ENCODE measurements around the gene CLIP2.
"Not testable (repeated sequence)": the region's sequence is repeated elsewhere in the genome, so short reads cannot be mapped to it uniquely, and the experiment has no call there.

The CLIP2 gene

GRCh38 chr7:74410772-74411171 lies 121.6 kb downstream of the CLIP2 start:
- Histone ChIP-seq H3K27ac (ENCODE audit: low read length) (no peak overlapping the region), H3K36me3 (ENCODE audit: control insufficient read depth in 1 of 2, insufficient read depth in 2 of 2, low read length in 2 of 2) (no peaks in the 10 kb centered on the region), H3K9me3 (ENCODE audit: control insufficient read depth in 1 of 2, low read length in 2 of 2) (no peaks in the 10 kb centered on the region), H3K4me3 (ENCODE audit: low read depth in 1 of 2, low read length in 2 of 2) (no peak overlapping the region), H3K4me1 (ENCODE audit: control insufficient read depth in 1 of 2, insufficient read depth in 2 of 2, low read length in 2 of 2) (no peaks in the 10 kb centered on the region), H3K27me3 (ENCODE audit: low read depth, low read length) (no peaks in the 10 kb centered on the region)

GRCh38 chr7:74411571-74411970 lies 122.4 kb downstream of the CLIP2 start:
- not testable (repeated sequence) for H3K4me1 ChIP-seq (ENCODE audit: control insufficient read depth in 1 of 2, insufficient read depth in 2 of 2, low read length in 2 of 2); H3K36me3 ChIP-seq (ENCODE audit: control insufficient read depth in 1 of 2, insufficient read depth in 2 of 2, low read length in 2 of 2); H3K27me3 ChIP-seq (ENCODE audit: low read depth, low read length); H3K9me3 ChIP-seq (ENCODE audit: control insufficient read depth in 1 of 2, low read length in 2 of 2); H3K4me3 ChIP-seq (ENCODE audit: low read depth in 1 of 2, low read length in 2 of 2); H3K27ac ChIP-seq (ENCODE audit: low read length)

GRCh38 chr7:74412056-74412455 lies 122.8 kb downstream of the CLIP2 start:
- H3K9me3 ChIP-seq (ENCODE audit: control insufficient read depth in 1 of 2, low read length in 2 of 2) = no peaks in the 10 kb centered on the region
- no peaks in the 10 kb centered on the region for H3K4me1 ChIP-seq (ENCODE audit: control insufficient read depth in 1 of 2, insufficient read depth in 2 of 2, low read length in 2 of 2)
- no peaks in the 10 kb centered on the region for H3K36me3 ChIP-seq (ENCODE audit: control insufficient read depth in 1 of 2, insufficient read depth in 2 of 2, low read length in 2 of 2)
- H3K4me3 ChIP-seq (ENCODE audit: low read depth in 1 of 2, low read length in 2 of 2) = no peak overlapping the region
- no peak overlapping the region for H3K27ac ChIP-seq (ENCODE audit: low read length)
- no peaks in the 10 kb centered on the region for H3K27me3 ChIP-seq (ENCODE audit: low read depth, low read length)

- Histone ChIP-seq H3K4me1 (ENCODE audit: control insufficient read depth in 1 of 2, insufficient read depth in 2 of 2, low read length in 2 of 2) (peaks cover 0 to 2% of the 10 kb centered on the region in 2 donors), H3K27me3 (ENCODE audit: low read depth, low read length) (no peaks in the 10 kb centered on the region), H3K4me3 (ENCODE audit: low read depth in 1 of 2, low read length in 2 of 2) (no peak overlapping the region), H3K36me3 (ENCODE audit: control insufficient read depth in 1 of 2, insufficient read depth in 2 of 2, low read length in 2 of 2) (no peaks in the 10 kb centered on the region), H3K27ac (ENCODE audit: low read length) (no peak overlapping the region), H3K9me3 (ENCODE audit: control insufficient read depth in 1 of 2, low read length in 2 of 2) (no peaks in the 10 kb centered on the region)
Measured at GRCh38 chr7:74412603-74413002, 123.4 kb downstream of the CLIP2 start.

GRCh38 chr7:74414595-74415333 lies 125.6 kb downstream of the CLIP2 start:
- H3K36me3 ChIP-seq (ENCODE audit: control insufficient read depth in 1 of 2, insufficient read depth in 2 of 2, low read length in 2 of 2); H3K9me3 ChIP-seq (ENCODE audit: control insufficient read depth in 1 of 2, low read length in 2 of 2); H3K27me3 ChIP-seq (ENCODE audit: low read depth, low read length); H3K4me1 ChIP-seq (ENCODE audit: control insufficient read depth in 1 of 2, insufficient read depth in 2 of 2, low read length in 2 of 2); H3K4me3 ChIP-seq (ENCODE audit: low read depth in 1 of 2, low read length in 2 of 2); H3K27ac ChIP-seq (ENCODE audit: low read length): not testable (repeated sequence)

- H3K4me1 ChIP-seq (ENCODE audit: control insufficient read depth in 1 of 2, insufficient read depth in 2 of 2, low read length in 2 of 2) = peaks cover 0 to 5% of the 10 kb centered on the region in 2 donors
- no peak overlapping the region for H3K4me3 ChIP-seq (ENCODE audit: low read depth in 1 of 2, low read length in 2 of 2)
- no peak overlapping the region for H3K27ac ChIP-seq (ENCODE audit: low read length)
- H3K9me3 ChIP-seq (ENCODE audit: control insufficient read depth in 1 of 2, low read length in 2 of 2) = no peaks in the 10 kb centered on the region
- no peaks in the 10 kb centered on the region for H3K27me3 ChIP-seq (ENCODE audit: low read depth, low read length)
- H3K36me3 ChIP-seq (ENCODE audit: control insufficient read depth in 1 of 2, insufficient read depth in 2 of 2, low read length in 2 of 2) = no peaks in the 10 kb centered on the region
Measured at GRCh38 chr7:74417419-74417971, 128.3 kb downstream of the CLIP2 start.

- Histone ChIP-seq H3K4me1 (ENCODE audit: control insufficient read depth in 1 of 2, insufficient read depth in 2 of 2, low read length in 2 of 2) (peaks cover 0 to 5% of the 10 kb centered on the region in 2 donors), H3K27me3 (ENCODE audit: low read depth, low read length) (no peaks in the 10 kb centered on the region), H3K9me3 (ENCODE audit: control insufficient read depth in 1 of 2, low read length in 2 of 2) (no peaks in the 10 kb centered on the region), H3K36me3 (ENCODE audit: control insufficient read depth in 1 of 2, insufficient read depth in 2 of 2, low read length in 2 of 2) (no peaks in the 10 kb centered on the region), H3K27ac (ENCODE audit: low read length) (no peak overlapping the region), H3K4me3 (ENCODE audit: low read depth in 1 of 2, low read length in 2 of 2) (no peak overlapping the region)
Measured at GRCh38 chr7:74418076-74418475, 128.9 kb downstream of the CLIP2 start.

GRCh38 chr7:74418538-74418937 lies 129.3 kb downstream of the CLIP2 start:
- H3K9me3 ChIP-seq (ENCODE audit: control insufficient read depth in 1 of 2, low read length in 2 of 2) = no peaks in the 10 kb centered on the region
- peaks cover 0 to 5% of the 10 kb centered on the region in 2 donors for H3K4me1 ChIP-seq (ENCODE audit: control insufficient read depth in 1 of 2, insufficient read depth in 2 of 2, low read length in 2 of 2)
- H3K27ac ChIP-seq (ENCODE audit: low read length) = no peak overlapping the region
- no peaks in the 10 kb centered on the region for H3K27me3 ChIP-seq (ENCODE audit: low read depth, low read length)
- H3K36me3 ChIP-seq (ENCODE audit: control insufficient read depth in 1 of 2, insufficient read depth in 2 of 2, low read length in 2 of 2) = no peaks in the 10 kb centered on the region
- H3K4me3 ChIP-seq (ENCODE audit: low read depth in 1 of 2, low read length in 2 of 2) = no peak overlapping the region

GRCh38 chr7:74419232-74419631 lies 130.0 kb downstream of the CLIP2 start:
- H3K27me3 ChIP-seq (ENCODE audit: low read depth, low read length); H3K36me3 ChIP-seq (ENCODE audit: control insufficient read depth in 1 of 2, insufficient read depth in 2 of 2, low read length in 2 of 2); H3K27ac ChIP-seq (ENCODE audit: low read length); H3K4me3 ChIP-seq (ENCODE audit: low read depth in 1 of 2, low read length in 2 of 2); H3K4me1 ChIP-seq (ENCODE audit: control insufficient read depth in 1 of 2, insufficient read depth in 2 of 2, low read length in 2 of 2); H3K9me3 ChIP-seq (ENCODE audit: control insufficient read depth in 1 of 2, low read length in 2 of 2): not testable (repeated sequence)

GRCh38 chr7:74420006-74420405 lies 130.8 kb downstream of the CLIP2 start:
- H3K27ac ChIP-seq (ENCODE audit: low read length) = no peak overlapping the region
- H3K4me3 ChIP-seq (ENCODE audit: low read depth in 1 of 2, low read length in 2 of 2) = no peak overlapping the region
- peaks cover 0 to 5% of the 10 kb centered on the region in 2 donors for H3K4me1 ChIP-seq (ENCODE audit: control insufficient read depth in 1 of 2, insufficient read depth in 2 of 2, low read length in 2 of 2)
- H3K36me3 ChIP-seq (ENCODE audit: control insufficient read depth in 1 of 2, insufficient read depth in 2 of 2, low read length in 2 of 2) = no peaks in the 10 kb centered on the region
- H3K27me3 ChIP-seq (ENCODE audit: low read depth, low read length) = no peaks in the 10 kb centered on the region
- H3K9me3 ChIP-seq (ENCODE audit: control insufficient read depth in 1 of 2, low read length in 2 of 2) = no peaks in the 10 kb centered on the region

GRCh38 chr7:74424291-74424880 lies 135.2 kb downstream of the CLIP2 start:
- Histone ChIP-seq H3K27ac (ENCODE audit: low read length) (no peak overlapping the region), H3K27me3 (ENCODE audit: low read depth, low read length) (no peaks in the 10 kb centered on the region), H3K36me3 (ENCODE audit: control insufficient read depth in 1 of 2, insufficient read depth in 2 of 2, low read length in 2 of 2) (no peaks in the 10 kb centered on the region), H3K4me1 (ENCODE audit: control insufficient read depth in 1 of 2, insufficient read depth in 2 of 2, low read length in 2 of 2) (no peaks in the 10 kb centered on the region), H3K9me3 (ENCODE audit: control insufficient read depth in 1 of 2, low read length in 2 of 2) (no peaks in the 10 kb centered on the region), H3K4me3 (ENCODE audit: low read depth in 1 of 2, low read length in 2 of 2) (no peak overlapping the region)
